Gastrocnemius medialis (tissue), 4 donors: Measurements from ENCODE around the gene DNAH17. TPM values are rescaled to one million over a fixed set of nuclear protein-coding genes. Genes with fewer than 3 reads are reported as not detected.

Source experiments
- ATAC-seq, 2 donors: fragments of 150-250 bp; one replicate each; pipeline ENCODE4 v1.9.1; 2016
- DNase-seq, 2 donors: peaks; one replicate each; pipeline ENCODE4 v3.0.0-alpha.2; 2019
- H3K27ac ChIP-seq, 4 donors: fragments of 200-600 bp; sonication (generic); 1 replicate in 1 of 4; 2 replicates in 3 of 4; pipeline ENCODE4 v1.5.1; 2016 to 2018; ENCODE audit warnings: mild to moderate bottlenecking in 2 of 4, moderate library complexity in 1 of 4
- H3K27me3 ChIP-seq, 3 donors: fragments of 200-600 bp; sonication (generic) in 2 of 3; 1 replicate in 1 of 3; 2 replicates in 2 of 3; pipeline versions ENCODE4 v1.5.1 to v1.6.0; 2016 to 2019; ENCODE audit warnings: mild to moderate bottlenecking in 1 of 3, moderate library complexity in 1 of 3
- H3K36me3 ChIP-seq, 2 donors: fragments of 200-600 bp; sonication (generic) in 1 of 2; one replicate each; pipeline ENCODE4 v1.5.1; 2017 to 2018
- H3K4me1 ChIP-seq, 2 donors: fragments of 200-600 bp; sonication (generic) in 1 of 2; one replicate each; pipeline ENCODE4 v1.5.1; 2016 to 2017; ENCODE audit warnings: mild to moderate bottlenecking in 2 of 2
- H3K4me3 ChIP-seq, 4 donors: fragments of 200-600 bp; sonication (generic) in 3 of 4; 1 replicate in 1 of 4; 2 replicates in 3 of 4; pipeline ENCODE4 v1.5.1; 2016 to 2019; ENCODE audit warnings: mild to moderate bottlenecking in 2 of 4
- H3K9me3 ChIP-seq, 3 donors: fragments of 200-600 bp; sonication (generic) in 2 of 3; 1 replicate in 1 of 3; 2 replicates in 2 of 3; pipeline ENCODE4 v1.5.1; 2016 to 2019
- POLR2A ChIP-seq, 2 donors: fragments of 450-650 bp; IDR thresholded peaks; one replicate each; pipeline ENCODE4 v1.6.1; 2017; ENCODE audit warnings: antibody characterized with exemption in 2 of 2, mild to moderate bottlenecking in 2 of 2, moderate library complexity in 2 of 2
- in situ Hi-C, 4 donors: fragments of 200-750 bp; cut with MboI; loops; one replicate each; pipeline versions ENCODE4 v1.15.0 to v1.8.0; 2017; ENCODE audit warnings: low sequenced_read_pairs in 4 of 4
- intact Hi-C: fragments of 100-400 bp; cut with DNase I; formaldehyde crosslinking; loops from one replicate; pipeline ENCODE4 v1.15.1; 2023; ENCODE audit warnings: low total_unique reads
- total RNA-seq, 4 donors: library from RNA; depleted of rRNA; stranded (reverse); fragments of >200 nt; gene quantifications; one replicate each; pipeline versions ENCODE4 v1.1.0 to v1.2.3, GENCODE V29; 2016
- TF ChIP-seq, protein P1 (sequence below), 5 experiments: fragments of 450-650 bp in 3 of 5; fragments of 200-600 bp in 2 of 5; sonication (generic) in 2 of 5; IDR thresholded peaks in 4 of 5; conservative IDR thresholded peaks in 1 of 5; 1 replicate in 4 of 5; 2 replicates in 1 of 5; pipeline ENCODE4 v1.5.1; 2016 to 2019; ENCODE audit warnings: antibody characterized with exemption in 5 of 5, mild to moderate bottlenecking in 3 of 5, moderate library complexity in 3 of 5

Gene DNAH17
- total RNA-seq, 4 donors from 2014 or later = 0.56 TPM; not detected in 3

GRCh38 chr17:78392295-78392694, 184.9 kb downstream of the DNAH17 start:
- Histone ChIP-seq H3K9me3 (no peaks in the 10 kb centered on the region), H3K4me1 (peaks cover 44 to 52% of the 10 kb centered on the region in 2 donors), H3K36me3 (peaks cover 0 to 8% of the 10 kb centered on the region in 2 donors), H3K27ac (peak overlapping the region in 1 of 4 donors; percentile 87), H3K4me3 (no peak overlapping the region), H3K27me3 (no peaks in the 10 kb centered on the region)
- no peak for ATAC-seq
- no peak for DNase-seq
- in situ Hi-C loops = no loop called here
- intact Hi-C loops = no loop called here
- TF ChIP-seq, protein P1, sequence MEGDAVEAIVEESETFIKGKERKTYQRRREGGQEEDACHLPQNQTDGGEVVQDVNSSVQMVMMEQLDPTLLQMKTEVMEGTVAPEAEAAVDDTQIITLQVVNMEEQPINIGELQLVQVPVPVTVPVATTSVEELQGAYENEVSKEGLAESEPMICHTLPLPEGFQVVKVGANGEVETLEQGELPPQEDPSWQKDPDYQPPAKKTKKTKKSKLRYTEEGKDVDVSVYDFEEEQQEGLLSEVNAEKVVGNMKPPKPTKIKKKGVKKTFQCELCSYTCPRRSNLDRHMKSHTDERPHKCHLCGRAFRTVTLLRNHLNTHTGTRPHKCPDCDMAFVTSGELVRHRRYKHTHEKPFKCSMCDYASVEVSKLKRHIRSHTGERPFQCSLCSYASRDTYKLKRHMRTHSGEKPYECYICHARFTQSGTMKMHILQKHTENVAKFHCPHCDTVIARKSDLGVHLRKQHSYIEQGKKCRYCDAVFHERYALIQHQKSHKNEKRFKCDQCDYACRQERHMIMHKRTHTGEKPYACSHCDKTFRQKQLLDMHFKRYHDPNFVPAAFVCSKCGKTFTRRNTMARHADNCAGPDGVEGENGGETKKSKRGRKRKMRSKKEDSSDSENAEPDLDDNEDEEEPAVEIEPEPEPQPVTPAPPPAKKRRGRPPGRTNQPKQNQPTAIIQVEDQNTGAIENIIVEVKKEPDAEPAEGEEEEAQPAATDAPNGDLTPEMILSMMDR (IDR thresholded peaks at IDR 0.05 in 4 of 5, conservative IDR thresholded peaks at IDR 0.05 in 1 of 5) = no peak
- no peak for TF ChIP-seq POLR2A (IDR thresholded peaks at IDR 0.05)

DNA sequence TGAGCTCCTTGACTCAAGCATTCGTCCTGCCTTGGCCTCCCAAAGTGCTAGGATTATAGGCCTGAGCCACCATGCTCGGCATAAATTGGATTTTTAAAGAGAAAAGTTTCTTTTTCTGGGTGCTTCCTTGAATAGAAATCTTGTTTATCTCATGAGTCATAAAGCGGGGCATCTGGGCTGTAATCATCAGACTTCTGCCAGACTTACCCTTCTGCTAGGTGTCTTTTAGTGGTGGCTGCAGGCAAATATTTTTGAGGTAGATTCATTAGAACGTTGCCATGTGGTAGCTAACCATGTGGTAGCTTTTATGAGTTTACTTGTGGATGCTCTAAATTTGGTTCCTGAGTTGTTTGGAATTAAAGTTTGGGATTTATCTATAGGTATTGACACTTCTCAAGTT, 185.4 kb downstream of the DNAH17 start:
- ATAC-seq = no peak
- in situ Hi-C loops = no loop called here
- Histone ChIP-seq H3K9me3 (no peaks in the 10 kb centered on the region), H3K27me3 (no peaks in the 10 kb centered on the region), H3K4me1 (peaks cover 43 to 52% of the 10 kb centered on the region in 2 donors), H3K36me3 (peaks cover 0 to 8% of the 10 kb centered on the region in 2 donors), H3K27ac (peak overlapping the region in 3 of 4 donors; percentile 3 to 87 (median 41)), H3K4me3 (no peak overlapping the region)
- no peak for DNase-seq
- TF ChIP-seq, protein P1 (IDR thresholded peaks at IDR 0.05 in 4 of 5, conservative IDR thresholded peaks at IDR 0.05 in 1 of 5) = no peak
- TF ChIP-seq POLR2A (IDR thresholded peaks at IDR 0.05) = no peak
- intact Hi-C loops = no loop called here

DNA sequence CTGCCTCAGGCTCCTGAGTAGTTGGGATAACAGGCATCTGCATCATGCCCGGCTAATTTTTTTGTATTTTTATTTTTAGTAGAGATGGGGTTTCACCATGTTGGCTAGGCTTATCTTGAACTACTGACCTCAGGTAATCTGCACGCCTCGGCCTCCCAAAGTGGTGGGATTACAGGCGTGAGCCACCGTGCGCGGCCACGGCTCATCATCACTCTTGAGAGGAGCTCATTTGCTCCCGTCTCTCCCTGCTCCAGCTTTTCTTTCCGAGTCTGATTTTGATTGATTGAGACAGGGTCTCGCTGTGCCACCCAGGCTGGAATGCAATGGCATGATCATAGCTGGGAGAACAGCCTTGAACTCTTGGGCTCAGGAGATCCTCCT, 186.2 kb downstream of the DNAH17 start:
- peaks cover 0 to 8% of the 10 kb centered on the region in 2 donors for H3K36me3 ChIP-seq
- no peaks in the 10 kb centered on the region for H3K9me3 ChIP-seq
- H3K4me1 ChIP-seq = peaks cover 43 to 51% of the 10 kb centered on the region in 2 donors
- ATAC-seq = no peak
- H3K27ac ChIP-seq = peak overlapping the region in 3 of 4 donors; percentile 3 to 87 (median 41)
- H3K27me3 ChIP-seq = no peaks in the 10 kb centered on the region
- no peak for DNase-seq
- TF ChIP-seq POLR2A (IDR thresholded peaks at IDR 0.05) = no peak
- TF ChIP-seq, protein P1 (IDR thresholded peaks at IDR 0.05 in 4 of 5, conservative IDR thresholded peaks at IDR 0.05 in 1 of 5) = no peak
- intact Hi-C loops (no loop called here), in situ Hi-C loops (no loop called here)
- H3K4me3 ChIP-seq = no peak overlapping the region

DNA sequence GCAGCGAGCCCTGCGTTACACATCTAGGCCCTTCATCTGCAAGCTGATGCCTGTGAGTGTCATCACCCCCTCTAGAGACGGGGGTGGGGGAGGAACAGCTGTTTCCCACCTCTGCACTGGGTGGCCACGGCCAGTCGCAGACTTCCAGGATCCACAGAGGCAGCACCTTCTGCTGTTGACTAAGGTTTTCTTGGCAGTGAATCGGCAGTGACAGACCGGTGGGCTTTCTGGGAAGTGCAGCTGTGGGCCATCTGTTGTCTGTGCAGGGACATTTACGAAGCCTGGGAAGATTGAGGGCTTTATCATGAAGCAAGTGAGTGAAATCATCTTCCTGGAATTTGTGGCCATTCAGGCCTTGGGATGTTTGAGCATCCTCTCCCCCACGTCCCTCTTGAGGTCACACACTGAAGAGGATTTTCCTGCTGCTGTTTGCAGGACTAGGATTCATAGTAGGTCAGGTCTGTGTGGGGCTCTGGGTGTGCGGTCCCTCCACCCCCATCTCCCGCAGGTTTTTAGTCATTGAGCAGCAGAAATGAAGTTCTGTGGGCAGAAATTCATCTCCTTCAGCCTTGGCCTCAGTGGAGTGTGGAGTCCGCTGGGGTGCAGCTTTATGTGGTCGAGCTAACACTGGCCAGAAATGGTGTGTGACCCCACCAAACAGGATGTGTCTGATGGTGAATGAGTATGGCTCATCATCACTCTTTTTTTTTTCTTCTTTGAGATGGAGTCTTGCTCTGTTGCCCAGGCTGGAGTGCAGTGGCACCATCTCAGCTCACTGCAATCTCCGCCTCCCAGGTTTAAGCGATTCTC, 186.8 kb downstream of the DNAH17 start:
- TF ChIP-seq, protein P1 (IDR thresholded peaks at IDR 0.05 in 4 of 5, conservative IDR thresholded peaks at IDR 0.05 in 1 of 5) = no peak
- no peak for TF ChIP-seq POLR2A (IDR thresholded peaks at IDR 0.05)
- intact Hi-C loops = no loop called here
- DNase-seq = no peak
- H3K27ac ChIP-seq = peak overlapping the region; percentile 10 to 87 (median 20)
- H3K4me1 ChIP-seq = peaks cover 47 to 56% of the 10 kb centered on the region in 2 donors
- H3K4me3 ChIP-seq = no peak overlapping the region
- in situ Hi-C loops = no loop called here
- no peaks in the 10 kb centered on the region for H3K9me3 ChIP-seq
- no peaks in the 10 kb centered on the region for H3K27me3 ChIP-seq
- ATAC-seq = no peak
- peaks cover 0 to 8% of the 10 kb centered on the region in 2 donors for H3K36me3 ChIP-seq
